HL-60/S4 treated with retinoic acid at 250 ng/mL for 4 days and 3 days (cell line): ENCODE measurements around the gene IFNA13.

ENCODE experiments used
- in situ Hi-C: fragments of 300-500 bp; cut with MboI; formaldehyde crosslinking; loops from 2 replicates; pipeline ENCODE4 v1.7.0; 2022; ENCODE audit warnings: low sequenced_read_pairs

Gene IFNA13

DNA sequence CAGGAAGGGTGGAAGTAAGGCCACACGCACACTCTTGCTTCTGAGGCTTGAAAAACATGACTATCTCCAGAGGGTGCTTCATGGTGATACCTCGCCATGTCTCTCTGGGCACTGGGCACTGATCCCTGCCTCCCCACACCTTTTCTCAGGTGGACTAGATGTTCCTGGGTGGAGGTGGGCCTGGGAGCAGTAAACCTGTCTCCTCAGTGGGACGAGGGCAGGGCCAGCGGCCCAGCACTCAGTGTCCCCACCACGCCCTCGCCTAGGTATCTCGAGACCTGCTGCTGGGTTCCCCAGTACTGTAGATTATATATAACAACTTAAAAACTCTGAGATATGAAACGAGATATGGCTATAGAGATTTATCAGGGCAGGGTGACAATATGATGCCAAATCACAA lies 5.6 kb downstream of the IFNA13 start:
- in situ Hi-C loops = no loop called here

DNA sequence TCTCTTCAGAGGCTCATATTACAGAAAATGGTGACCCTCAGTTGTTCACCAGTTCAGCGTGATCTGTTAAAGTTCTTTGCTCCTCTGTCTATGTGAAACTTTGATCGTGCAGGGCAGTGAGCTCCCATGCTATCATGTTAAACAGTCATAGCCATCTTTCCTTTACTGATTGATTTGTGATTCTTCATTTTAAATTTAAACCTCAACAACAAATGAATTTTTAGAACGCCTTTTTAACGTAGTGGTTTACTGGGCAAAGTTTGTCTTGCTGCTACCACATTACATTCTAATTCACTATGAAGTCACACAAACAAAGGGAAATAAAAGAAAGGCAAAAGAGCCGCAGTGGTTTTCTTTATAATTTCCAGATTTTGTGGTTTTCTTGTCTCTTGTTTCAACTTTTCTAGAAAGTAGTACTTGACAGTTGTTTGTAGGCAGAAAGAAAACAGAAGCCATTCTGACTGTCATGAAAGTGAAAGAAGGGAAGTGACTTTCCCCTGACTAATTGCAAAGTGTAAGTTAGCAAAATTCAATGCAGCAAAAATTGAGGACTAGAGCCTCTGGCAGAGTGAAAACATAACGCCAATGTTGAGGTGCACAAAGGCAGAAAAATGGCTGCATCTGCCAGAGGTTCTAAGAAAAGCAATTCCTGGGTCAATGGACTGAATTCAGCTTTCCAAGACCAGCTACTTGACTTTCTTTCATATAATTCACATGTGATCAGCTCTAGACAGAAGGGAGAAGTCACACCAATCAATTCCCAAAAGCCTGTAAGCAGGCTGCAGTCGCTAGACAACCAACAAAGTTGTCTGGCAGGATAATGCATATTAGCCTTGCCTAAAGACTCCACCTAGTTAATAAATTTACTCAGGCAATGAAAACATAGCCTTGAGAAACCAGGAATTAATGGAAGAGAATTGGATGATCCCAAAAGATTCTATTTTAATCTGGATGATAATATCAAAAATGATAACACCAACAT lies 10.1 kb downstream of the IFNA13 start:
- in situ Hi-C loops = no loop called here

DNA sequence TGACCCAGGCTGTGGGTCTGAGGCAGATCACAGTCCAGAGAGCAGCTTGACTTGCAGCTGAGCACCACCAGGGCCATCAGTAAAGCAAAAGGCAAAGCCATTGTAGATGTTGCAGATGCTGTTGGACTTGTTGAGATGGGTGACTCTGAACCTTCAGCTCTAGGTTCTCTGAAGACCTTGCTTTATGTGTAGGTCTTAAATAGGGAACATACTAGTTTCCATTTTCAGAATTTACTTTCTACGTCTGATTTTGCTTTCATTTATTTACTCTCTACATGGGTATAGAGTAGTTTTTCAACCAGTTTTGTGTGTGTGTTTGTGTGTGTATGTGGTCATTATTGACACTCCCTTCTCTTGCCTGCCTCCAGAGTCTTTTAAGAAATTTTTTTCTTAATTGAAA lies 17.1 kb downstream of the IFNA13 start, which contains the start of gene IFNA6:
Gene IFNA6, minus strand, starts transcription at position 101 of the 400 bp plus-strand sequence. Its CDS starts 0 bp downstream, at position 101.
- in situ Hi-C loops = no loop called here

DNA sequence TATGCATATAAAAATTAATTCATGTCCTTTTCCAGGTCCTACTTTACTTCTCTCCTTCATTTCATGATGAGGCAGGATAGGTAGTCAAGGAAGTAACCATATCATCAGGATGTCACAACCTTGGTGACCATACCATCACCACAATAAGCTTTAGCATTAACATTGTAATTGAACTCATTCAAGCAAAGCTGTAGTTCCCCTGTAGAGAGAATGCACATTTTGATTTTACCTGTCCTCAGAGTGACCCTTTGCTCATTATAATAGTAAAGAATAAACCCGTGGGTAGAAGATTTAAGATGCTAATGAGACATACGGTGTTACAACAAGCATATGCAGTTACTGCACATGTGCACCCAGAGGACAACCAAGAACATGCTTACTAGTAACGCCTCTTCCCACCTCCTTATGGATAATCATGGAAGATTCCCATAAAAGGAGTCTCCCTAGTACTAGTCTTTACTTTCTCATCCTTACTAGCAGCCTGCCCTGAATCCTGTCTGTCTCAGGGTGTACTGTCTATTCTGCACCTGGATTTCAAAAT lies 19.4 kb downstream of the IFNA13 start:
- in situ Hi-C loops = loop anchor here (25.0 kb wide), 1 partner anchor 89 kb away; the partner anchor contains the start of gene IFNA1

DNA sequence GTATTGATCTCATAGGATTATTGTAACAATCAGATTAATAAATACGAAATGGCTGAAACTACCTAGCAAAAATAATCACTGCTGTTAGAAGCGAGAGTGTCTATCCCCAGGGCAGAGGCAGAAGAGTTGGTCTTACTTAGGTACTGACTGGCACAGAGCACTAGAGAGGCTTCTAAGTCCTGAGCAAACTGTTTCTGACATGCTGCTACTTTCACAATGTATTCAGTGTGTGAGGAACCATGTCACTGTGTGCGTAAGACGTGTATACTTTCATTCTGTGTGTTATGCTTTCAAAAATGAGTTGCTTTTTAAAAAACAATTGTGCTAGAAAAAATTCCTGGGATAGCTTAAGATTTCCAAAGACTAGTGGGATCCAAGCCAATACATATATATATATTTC lies 27.1 kb downstream of the IFNA13 start:
- in situ Hi-C loops = loop anchor here (25.0 kb wide), 1 partner anchor 97 kb away; the partner anchor contains the start of gene IFNA1

DNA sequence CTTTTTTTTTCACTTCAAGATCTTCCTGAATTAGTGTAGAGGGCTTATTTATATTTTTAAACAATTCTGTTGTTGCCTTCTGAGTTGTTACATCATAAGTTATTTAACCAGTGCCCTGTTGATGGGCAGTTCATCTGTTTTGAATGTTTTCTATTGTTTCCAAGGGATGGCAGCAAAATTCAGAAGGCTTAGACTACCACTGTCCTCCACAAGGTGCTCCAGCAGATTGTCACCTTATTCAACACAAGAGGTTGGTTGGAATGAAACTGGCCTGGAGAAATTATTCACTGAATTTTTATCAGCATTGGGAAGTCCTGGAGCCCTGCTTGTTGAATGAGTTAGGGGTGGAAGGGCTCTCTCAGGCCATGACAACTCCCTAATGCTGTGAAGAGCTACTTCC lies 31.4 kb downstream of the IFNA13 start:
- in situ Hi-C loops = loop anchor here (25.0 kb wide), 1 partner anchor 101 kb away; the partner anchor contains the start of gene IFNA1

DNA sequence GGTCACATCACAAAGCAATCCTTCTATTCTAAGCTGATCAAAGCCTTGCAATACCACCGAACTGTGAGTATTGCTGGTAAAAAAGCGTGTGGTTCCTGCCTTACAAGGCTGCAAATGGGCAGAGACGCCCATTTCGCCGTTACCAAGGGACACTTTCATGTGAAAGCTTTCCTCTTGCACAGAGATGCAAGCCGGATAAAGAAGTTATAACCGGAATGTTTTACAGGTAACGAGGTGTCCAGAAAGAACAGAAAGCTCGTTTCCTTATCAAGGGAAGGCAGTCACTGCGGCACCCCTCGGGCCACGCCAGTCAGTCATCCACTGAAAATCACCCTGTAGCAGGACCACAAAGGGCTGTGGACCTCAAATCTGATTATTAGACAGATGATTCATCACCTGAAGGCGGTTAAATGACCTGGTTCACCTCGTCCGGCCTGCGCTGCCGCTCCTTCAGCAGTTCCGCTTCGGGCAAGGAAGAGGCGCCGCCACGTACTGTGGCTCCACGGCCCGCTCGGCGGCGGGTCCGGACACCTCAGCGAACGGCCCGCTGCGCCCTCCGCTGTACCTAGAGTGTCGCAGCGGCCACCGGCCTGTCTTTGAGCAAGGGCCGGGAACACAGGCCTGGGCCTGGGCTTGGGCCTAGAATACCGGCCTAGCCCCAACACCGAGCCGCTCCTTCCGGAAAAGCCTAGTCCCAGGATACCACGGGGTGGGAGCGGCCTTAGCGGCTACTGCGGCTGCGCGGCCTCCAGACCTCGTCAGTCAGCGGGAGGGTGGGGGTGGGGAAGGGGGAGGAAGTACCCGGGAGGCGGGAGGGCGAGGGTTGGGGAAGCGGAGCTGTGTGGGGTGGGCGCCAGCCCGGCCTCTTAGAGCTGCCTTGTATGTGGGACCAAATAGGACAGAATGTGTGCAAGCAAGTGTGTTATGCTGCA lies 32.9 kb downstream of the IFNA13 start, which contains the start of gene KLHL9:
Gene KLHL9, minus strand, starts transcription at position 704 of the 932 bp plus-strand sequence. Its CDS starts 545 bp downstream, at position 159.
- in situ Hi-C loops = loop anchor here (25.0 kb wide), 1 partner anchor 102 kb away; the partner anchor contains the start of gene IFNA1

DNA sequence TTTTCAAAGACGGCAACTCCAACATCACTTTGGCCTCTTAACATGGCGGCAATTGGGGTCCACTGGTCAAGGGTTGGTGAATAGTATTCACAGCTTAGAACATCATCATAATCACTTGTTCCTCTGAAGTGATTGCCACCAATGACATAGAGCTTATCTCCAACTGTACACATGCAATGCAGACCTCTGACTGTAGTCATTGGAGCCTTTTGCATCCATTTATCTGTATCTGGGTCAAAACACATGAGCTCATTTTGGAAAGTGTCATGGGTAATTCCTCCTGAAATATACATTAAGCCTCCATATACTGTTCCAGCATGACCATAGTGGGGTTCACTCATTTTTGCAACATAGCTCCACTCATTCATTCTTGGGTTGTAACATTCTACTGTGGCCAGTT lies 34.6 kb downstream of the IFNA13 start:
- in situ Hi-C loops = loop anchor here (25.0 kb wide), 1 partner anchor 104 kb away; the partner anchor contains the start of gene IFNA1

DNA sequence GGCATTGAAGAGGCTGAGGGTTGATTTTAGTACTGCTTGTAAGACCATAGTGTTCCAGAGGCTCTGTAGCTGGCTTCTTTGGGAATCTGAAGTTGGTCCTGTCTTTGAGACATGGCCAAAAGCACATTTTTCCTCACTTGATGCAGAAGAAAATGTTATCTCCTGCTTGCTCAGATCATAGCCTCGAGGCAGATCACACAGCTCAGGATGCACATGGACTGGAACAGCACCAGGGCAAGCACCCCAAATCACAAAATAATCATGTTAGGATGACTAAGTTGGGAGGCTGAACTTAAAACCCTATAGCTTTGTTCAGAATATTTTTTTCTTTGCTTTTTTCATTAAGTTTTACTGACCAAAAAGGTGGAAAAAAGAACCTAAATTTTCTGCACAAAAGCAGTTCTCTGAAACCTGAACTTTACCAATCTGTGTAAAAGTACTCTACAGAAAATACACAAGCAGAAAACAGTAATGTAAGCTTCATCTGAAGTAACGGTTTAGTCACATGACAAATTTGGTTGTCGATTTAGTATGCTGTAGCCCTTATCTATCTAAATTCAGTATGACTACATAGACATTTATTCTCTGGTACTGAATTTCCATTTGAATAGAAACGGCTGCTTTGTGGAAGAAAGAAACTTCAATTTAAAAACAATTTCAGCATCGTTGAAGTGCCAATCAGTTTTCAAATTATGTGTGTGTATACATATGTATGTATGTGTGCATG lies 36.0 kb downstream of the IFNA13 start:
- in situ Hi-C loops = loop anchor here (25.0 kb wide), 1 partner anchor 105 kb away; the partner anchor contains the start of gene IFNA1

DNA sequence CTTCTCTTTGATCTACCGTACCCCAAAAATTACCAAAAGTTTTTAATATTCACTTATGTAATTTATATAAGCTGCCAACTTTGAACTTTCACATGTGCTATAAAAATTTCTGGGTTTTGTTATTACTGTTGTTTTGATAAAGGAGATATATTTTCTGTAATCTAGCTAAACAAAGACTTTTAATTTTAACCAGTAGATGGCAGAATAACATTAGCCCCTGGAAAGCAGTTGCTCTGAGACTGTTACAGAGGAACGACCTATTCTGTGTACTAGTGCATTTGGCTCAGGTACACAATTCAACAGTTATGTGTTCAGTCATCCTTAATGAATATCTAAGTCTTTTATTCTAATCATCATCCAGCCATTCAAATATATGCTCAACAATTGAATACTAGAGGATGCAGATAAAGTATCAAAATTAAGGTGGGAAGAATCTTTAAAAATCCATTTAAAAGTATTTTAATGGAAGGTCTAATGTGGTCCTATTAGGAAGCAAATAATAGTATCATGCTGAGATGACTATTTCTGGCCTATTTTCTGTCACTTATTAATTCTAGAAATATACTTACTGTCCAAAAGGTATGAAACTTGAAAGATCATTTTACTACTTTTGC lies 41.2 kb downstream of the IFNA13 start:
- in situ Hi-C loops = loop anchor here (25.0 kb wide), 1 partner anchor 111 kb away; the partner anchor contains the start of gene IFNA1

DNA sequence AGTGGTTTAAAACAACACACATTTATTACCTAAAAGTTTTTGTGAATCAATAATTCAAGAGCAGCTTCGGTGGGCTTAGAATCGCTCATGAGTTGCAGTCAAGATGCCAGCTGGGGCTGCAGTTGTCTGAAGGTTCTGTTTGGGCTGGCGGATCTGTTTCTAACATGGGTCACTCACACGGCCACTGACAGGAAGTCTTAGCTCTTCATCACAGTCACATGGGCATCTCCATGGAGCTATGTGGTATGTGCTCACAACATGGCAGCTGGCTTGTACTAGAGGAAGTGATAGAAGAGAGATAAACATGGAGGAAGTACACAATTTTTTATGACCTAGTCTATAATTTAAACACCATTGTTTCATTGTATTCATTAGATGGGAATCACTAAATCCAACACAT lies 43.8 kb downstream of the IFNA13 start:
- in situ Hi-C loops = loop anchor here (25.0 kb wide), 1 partner anchor 463 kb away; no protein-coding TSS in a partner anchor

DNA sequence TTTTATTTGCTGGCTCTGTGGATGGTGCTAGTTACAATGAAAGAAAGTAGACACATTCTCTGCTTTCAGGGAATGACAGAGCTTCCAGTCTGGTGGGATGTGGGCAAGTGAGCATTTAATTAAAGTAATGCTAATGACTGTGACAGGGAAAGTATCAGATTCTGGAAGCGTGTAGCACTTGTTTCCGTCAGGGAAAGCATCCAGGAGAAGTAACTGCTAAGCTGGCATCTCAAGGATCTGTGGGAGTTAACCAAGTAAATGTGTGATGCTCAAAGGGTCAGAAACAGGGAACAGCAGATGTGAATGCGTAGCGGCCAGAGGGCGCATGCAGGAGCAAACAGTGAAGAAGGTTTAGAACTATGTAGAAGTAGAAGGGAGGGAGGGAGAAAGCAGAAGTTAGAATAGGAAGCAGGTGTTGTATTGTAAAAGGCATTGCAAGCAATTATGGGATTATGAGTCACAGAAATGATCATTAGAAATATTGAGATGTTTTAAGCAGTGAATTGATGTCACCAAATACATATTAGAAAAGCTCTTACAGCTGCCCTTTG lies 44.9 kb downstream of the IFNA13 start:
- in situ Hi-C loops = loop anchor here (25.0 kb wide), 1 partner anchor 464 kb away; no protein-coding TSS in a partner anchor

DNA sequence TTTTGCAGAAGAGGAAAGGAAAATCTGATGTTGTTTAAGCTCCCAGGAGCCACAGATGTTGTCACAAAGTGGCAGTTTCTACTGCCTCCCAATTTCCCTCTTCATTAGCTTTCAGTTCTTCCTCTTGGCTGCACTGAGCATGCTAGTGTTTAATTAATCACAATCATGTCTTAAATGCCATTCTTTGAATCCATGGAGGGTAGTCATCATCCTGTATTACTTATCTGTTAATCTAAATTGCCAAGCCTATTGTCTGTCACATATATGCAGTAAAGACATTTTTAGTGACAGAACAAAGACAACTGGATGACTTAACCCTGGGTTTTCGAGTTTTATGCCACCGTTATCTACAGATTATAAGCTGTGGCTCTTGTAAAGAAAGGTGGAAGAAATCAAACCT lies 47.4 kb downstream of the IFNA13 start:
- in situ Hi-C loops = loop anchor here (25.0 kb wide), 1 partner anchor 467 kb away; no protein-coding TSS in a partner anchor

DNA sequence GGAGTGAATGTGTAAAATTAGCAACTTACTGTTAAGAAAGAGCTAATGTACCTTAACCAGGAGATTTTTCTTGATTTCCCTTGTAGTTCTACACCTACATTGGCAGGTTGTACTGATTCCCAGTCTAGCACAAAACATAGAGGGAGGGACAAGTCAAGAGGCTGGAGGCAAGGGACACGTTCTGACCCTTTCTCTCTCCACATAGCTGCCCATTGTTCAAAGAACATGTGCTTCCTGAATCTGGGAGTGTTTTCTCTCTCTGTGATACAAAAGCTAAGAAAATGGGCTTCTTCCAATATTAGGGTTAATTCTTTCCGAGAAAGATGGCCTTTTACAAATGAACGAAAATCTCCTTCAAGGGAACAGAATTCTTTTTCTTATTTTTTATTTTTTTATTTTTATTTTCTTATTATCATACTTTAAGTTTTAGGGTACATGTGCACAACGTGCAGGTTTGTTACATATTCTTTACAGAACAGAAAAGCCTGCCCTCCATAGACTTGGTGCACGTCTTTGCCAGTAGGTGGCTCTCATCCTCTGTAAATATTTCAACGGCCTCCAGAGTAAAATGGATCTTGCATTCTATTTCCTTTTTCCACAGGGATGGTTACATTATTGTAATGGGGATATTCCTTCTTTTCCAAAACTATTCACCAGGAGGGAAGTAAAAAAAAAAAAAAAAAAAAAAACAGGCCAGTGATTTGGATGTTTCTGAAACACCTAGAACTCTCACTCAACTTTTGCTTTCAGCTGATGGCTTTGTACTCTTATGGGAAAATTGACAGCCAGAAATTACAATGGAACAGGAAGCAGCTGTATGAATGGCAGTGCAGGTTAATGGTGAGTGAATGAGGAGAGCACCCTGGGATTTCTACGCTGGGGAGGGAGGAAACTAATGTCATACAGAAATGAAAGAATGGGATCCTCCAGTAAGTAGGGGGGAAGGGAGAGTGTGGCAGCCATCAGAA lies 49.6 kb downstream of the IFNA13 start:
- in situ Hi-C loops = loop anchor here (25.0 kb wide), 1 partner anchor 469 kb away; no protein-coding TSS in a partner anchor
